ENCODE results near the gene PTPRG.
"Not testable (repeated sequence)": the region's sequence is repeated elsewhere in the genome, so short reads cannot be mapped to it uniquely, and the experiment has no call there.

PTPRG gene

DNA sequence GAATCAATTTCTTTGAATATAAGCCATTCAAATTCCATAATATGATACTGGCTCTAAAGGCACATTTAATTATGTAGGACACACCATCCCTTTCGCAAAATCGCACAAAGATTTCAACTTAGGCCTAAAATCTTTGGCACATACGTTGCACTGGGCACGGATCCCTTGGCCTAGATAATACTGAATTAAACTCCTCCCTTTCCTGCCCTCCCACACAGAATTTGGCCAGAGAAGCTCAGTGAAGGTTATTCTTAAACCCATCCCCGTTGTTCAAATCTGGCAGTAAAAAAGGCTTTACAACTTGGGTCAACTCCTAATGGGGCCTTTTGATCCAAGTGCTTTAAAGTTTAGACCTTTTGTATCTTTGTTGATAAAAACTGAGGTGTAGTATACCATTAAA, 247.2 kb downstream of the PTPRG start:
- no peak for DNase-seq

- no peak for DNase-seq
Observed at GRCh38 chr3:61808999-61809398, 247.6 kb downstream of the PTPRG start.

GRCh38 chr3:61809879-61810278, 248.5 kb downstream of the PTPRG start:
- DNase-seq: no peak

DNA sequence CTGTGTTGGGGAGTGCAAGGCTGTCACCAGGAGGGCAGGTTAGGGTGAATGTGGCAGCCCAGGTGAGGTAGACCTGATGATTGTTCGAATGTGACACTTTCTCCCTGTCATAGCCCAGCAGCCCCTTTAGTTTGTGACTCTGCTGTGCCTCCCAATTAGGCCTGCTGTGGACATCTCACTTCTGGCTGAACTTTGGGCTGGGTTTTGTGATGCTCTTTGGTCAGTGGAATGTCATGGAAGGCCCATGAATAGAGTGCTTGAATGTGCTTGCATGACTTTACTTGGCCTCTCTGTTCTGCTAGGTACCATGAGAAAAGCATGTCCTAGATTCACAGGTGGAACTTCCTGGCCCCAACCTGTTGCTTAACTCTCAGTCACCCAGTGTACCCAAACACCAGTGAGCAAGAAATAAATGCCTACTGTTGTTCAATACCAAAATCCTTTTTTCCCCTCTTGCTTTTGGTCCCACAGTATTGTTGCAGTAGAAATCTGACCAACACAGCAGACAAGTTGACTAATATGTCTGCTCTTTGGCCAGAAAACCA, 249.7 kb downstream of the PTPRG start:
- DNase-seq: no peak

- no peak for DNase-seq
Observed at GRCh38 chr3:61811652-61812051, 250.3 kb downstream of the PTPRG start.

- no peak for DNase-seq
Observed at GRCh38 chr3:61812085-61812484, 250.7 kb downstream of the PTPRG start.

DNA sequence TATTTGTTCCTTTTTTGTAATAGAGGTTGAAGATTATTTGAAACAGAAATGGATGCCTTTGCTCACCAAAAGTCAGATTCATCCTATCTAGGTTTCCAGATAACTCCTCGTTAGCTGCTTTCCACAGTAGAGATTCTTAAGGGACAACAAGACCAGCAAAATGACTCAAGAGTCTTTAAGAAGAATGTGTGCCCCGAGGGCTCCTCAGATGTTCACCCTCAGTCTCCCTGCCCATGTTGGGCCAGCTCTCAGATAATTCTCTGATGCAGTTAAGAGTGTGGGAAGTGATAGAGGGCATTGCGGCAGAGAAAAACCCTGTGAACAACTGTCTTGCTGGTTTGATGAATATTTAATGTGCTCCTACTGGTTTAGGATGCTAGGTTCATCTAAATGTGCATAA, 251.1 kb downstream of the PTPRG start:
- DNase-seq: no peak

GRCh38 chr3:61813636-61814035, 252.3 kb downstream of the PTPRG start:
- DNase-seq: no peak

DNA sequence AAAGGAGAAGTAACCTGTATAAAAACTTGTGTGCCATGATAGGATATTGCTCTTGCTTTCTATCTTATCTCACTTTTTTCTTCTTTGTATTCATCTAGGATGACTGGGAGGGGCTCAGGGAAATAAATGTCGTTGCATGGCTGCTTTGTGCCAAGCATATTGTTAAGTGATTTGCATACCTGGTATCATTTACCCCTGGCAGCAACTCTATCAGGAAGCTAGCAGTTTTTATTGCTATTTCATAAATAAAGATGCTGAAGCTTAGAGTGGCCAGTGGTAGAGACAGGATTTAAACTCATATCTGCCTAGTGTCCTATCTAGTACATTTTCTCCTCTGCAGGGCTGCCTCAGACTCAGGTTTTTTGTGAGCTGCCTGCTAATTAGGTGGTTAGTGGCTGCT, 253.3 kb downstream of the PTPRG start:
- no peak for DNase-seq

DNA sequence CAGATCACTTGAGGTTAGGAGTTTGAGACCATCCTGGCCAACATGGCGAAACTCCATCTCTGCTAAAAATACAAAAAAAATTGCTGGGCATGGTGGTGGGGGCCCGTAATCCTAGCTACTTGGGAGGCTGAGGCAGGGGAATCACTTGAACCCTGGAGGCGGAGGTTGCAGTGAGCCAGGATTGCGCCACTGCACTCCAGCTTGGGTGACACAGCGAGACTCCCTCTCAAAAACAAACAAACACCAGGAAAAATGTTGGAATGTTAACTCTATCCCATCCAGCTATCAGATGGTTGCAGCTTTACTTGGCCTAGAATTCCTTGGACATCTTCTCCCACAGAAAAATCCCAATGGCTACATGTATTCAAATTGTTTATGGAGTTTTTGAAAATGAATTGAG, 254.9 kb downstream of the PTPRG start:
- DNase-seq: not testable (repeated sequence)

GRCh38 chr3:61819861-61820260, 258.5 kb downstream of the PTPRG start:
- no peak for DNase-seq

GRCh38 chr3:61820306-61820992, 259.1 kb downstream of the PTPRG start:
- DNase-seq: no peak

DNA sequence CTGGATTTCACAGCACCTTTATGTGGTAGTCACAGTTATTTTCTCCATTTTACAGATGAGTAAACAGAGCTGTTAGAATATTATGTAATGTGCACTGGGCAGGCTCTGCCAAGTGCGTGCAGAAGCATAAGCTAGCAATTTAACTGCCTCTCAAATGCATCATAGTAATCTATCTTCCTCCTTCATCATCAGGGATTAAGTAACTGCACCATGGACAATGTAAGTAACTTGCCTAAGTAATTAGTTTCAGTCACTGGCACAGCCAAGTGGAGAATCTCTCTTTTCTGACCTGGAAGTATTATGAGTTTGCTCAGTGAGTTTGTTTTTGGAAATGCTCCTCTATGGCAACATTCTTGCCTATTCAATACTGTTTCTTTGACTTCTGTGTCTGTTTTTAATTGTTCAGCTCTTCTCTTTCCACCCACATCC, 260.5 kb downstream of the PTPRG start:
- no peak for DNase-seq

- no peak for DNase-seq
Observed at GRCh38 chr3:61822588-61822987, 261.2 kb downstream of the PTPRG start.

DNA sequence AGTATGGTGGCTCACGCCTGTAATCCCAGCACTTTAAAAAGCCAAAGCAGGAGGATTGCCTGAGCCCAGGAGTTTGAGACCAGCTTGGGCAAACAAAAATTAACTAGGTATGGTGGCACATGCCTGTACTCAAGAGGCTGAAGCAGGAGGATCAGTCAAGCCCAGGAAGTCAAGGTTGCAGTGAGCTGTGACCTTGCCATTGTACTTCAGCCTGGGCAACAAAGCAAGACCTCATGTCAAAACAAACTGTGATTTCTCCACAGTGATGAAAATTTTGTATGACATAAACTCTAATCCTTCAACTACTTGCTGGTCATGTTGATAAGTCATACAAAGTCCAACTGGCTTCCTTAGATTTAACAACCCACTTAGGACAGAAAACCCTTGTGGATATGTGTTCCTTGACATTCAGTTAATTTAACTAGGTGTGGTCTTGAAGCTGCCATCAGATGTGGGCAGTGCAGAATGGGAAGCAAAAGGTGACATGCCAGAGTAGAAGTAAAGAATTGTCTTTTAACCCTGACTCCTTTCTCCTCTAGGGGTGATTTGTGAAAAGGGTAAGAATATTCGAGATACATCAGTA, 263.3 kb downstream of the PTPRG start:
- DNase-seq: no peak

GRCh38 chr3:61826161-61826560, 264.8 kb downstream of the PTPRG start:
- DNase-seq: no peak

DNA sequence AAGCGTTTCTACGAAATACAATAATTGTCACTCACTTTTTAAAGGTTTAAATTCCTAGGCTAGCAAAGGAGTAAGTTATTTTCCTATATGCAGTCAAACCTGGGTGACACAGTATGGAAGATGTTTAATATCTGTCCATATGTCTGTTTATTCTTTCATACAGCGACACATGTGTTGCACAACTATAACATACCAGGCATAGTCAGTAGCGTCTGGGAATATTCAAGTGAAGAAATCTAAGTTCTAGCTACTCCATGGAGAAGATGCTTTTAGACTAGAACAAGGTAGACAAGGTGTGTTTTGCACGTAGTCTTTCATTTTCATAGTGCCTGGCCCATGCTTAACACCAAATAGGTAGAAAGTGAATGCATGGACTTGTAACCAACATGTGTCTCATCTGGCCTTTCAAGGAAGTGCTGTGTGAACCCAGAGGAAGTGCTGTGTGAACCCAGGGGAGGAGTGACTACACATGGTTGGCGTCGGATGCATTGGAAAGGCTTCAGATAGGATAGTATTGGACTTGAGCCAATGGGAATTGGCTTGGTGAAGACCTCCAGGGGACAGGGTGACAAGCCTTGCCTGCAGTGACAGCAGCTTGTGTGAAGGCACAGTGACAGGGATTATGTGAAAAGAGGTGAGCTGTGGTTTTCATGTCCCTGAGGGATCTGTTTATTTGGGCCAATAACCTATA, 267.0 kb downstream of the PTPRG start:
- no peak for DNase-seq

GRCh38 chr3:61828880-61829721, 267.7 kb downstream of the PTPRG start:
- no peak for DNase-seq

DNA sequence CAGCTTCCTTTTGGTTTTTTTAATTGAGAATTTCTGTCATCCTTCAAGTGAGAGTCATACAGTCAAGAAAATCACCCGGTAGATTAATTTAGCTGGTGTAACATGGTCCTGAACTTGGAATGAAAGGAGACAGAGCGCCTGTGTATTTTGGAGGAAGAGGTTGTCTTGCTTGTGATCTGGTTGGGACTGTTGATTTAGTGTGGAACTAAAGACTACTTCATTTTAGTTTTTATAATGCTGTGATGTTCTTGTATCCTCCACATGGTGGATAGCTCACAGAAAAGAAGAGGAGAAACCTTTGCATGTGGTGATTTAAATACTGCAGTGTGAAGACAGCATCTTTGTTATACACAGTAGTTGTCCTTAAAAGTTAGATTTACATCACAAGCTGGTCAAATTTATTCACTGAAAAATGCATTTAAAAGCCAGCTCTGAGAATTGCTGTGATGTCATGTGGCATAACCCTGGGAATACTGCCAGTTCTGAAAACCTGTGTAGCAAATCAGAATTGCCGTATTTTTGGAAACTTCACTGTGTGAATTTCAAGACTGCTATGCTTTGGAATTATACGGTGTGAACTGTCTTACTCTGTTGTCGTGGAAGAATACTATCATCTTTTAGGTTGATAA, 268.5 kb downstream of the PTPRG start:
- no peak for DNase-seq

DNA sequence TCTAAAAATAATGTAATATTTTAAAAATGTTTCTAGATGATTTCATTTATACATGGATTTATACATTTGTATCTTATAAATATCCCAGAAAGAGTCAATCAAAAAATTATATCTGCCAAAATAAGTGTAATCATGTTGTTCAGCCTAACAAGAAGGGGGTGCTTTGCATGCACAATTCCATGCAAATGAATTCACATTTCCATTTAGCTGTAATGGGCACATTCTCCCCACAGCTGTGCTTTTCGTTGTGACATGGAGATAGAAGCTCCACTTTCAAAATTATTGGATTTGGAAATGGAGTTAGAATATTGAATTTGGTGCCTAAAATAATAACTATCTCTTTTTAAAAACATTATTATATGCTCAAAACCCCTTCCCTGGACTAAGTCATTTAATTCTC, 270.6 kb downstream of the PTPRG start:
- DNase-seq: no peak

DNA sequence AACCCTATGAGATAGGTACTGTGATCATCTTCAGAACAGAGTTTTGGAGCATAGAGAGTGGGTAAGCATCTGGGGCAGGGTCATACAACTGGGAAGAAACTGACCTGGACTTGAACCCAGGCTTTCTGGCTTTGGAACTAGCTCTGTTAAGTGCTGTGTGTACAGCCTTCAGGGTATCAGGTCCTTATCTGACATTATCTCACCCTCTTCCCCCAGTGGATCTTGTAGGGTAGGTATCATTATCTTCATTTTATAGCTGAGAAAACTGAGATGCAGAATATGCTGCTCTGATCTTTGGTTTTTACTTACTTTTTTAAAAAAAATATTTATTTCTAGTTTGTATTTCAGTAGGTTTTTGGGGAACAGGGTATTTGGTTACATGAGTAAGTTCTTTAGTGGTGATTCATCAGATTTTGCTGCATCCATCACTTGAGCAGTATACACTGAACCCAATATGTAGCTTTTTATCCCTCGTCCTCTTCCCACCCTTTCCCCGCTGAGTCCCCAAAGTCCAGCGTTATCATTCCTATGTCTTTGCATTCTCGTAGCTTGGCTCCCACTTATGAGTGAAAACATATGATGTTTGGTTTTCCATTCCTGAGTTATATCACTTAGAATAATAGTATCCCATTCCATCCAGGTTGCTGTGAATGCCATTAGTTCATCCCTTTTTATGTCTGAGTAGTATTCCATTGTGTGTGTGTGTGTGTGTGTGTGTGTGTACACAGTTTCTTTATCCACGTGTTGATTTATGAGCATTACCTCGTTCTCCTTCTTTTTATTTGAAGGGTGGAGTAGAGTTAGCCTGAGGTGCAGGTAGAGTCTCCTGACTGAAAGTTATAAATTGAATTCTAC, 271.2 kb downstream of the PTPRG start:
- DNase-seq: no peak

- no peak for DNase-seq
Observed at GRCh38 chr3:61839256-61839655, 277.9 kb downstream of the PTPRG start.

All from activated effector memory CD4-positive, alpha-beta T cell treated with Interleukin-2 at 50 U/mL for 16 hours (primary cell).